Measurements from ENCODE around the gene POLR1E. TPM values are rescaled to one million over a fixed set of nuclear protein-coding genes. Genes with fewer than 3 reads are reported as not detected.

POLR1E gene
- total and polyA plus RNA-seq, 10 of the 15 experiments (the other 5 are each of a cell fraction or from before 2014, with no cell fraction given): 13.7 to 71.3 (median 50.4) TPM

DNA sequence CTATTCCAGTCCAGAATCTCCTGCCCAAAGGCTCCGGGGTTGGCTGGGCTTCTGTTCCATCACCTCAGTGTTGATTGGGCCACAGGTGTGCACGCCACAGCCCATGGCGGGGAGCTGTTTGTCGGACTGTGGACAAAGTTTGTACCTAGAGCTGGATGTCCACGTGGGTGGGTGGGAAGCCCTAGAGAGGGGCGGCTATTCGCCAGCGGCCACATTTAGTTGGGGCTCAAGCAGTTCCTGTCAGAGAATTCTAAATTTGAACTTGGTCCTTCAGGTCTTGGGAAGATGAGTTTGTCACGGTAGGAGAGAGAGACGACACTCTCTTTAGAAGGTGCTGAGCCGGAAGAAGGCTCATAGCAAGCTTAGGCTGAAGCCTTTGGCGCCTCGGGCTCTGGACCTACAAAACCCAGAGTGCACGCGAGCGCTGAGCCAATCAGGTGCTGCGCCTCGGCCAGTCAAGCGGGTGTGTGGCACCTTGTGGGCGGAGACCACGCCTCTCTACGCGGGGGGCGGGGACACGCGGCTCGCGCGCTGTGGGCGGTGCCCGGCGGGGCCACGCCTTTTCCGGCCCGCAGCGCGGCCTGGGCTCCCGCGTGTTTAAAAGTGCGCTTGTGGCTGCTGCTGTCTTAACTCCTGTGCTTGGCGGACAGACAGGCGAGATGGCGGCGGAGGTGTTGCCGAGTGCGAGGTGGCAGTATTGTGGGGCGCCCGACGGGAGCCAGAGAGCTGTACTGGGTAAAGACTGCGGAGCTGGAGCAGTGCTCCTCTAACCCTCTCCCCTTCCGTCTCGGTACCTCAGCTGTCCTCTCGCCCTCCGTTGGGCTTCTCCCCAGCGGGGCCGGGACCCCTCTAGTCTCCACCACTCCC lies at the start of gene POLR1E (continued):
- TF ChIP-seq BRCA1 (IDR thresholded peaks at IDR 0.05; ENCODE audit: low read depth, low read length): no peak
- no peak for TF ChIP-seq NRF1 (conservative IDR thresholded peaks at IDR 0.05; ENCODE audit: low read depth, low read length)
- no peak for TF ChIP-seq FOXM1 (IDR thresholded peaks at IDR 0.05; ENCODE audit: low read depth, low read length)
- TF ChIP-seq, protein P1, sequence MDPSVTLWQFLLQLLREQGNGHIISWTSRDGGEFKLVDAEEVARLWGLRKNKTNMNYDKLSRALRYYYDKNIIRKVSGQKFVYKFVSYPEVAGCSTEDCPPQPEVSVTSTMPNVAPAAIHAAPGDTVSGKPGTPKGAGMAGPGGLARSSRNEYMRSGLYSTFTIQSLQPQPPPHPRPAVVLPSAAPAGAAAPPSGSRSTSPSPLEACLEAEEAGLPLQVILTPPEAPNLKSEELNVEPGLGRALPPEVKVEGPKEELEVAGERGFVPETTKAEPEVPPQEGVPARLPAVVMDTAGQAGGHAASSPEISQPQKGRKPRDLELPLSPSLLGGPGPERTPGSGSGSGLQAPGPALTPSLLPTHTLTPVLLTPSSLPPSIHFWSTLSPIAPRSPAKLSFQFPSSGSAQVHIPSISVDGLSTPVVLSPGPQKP (IDR thresholded peaks at IDR 0.05; ENCODE audit: low read depth, low read length): peak; percentile 71
- TF ChIP-seq, protein P2, sequence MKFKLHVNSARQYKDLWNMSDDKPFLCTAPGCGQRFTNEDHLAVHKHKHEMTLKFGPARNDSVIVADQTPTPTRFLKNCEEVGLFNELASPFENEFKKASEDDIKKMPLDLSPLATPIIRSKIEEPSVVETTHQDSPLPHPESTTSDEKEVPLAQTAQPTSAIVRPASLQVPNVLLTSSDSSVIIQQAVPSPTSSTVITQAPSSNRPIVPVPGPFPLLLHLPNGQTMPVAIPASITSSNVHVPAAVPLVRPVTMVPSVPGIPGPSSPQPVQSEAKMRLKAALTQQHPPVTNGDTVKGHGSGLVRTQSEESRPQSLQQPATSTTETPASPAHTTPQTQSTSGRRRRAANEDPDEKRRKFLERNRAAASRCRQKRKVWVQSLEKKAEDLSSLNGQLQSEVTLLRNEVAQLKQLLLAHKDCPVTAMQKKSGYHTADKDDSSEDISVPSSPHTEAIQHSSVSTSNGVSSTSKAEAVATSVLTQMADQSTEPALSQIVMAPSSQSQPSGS (IDR thresholded peaks at IDR 0.05; ENCODE audit: low read length): no peak
- peak; percentile 97 for TF ChIP-seq MXI1 (IDR thresholded peaks at IDR 0.05; ENCODE audit: low read depth, low read length)
- 0 out of 2 replicates have a peak, but pooled peaks have one; percentile 22 for TF ChIP-seq TCF3 (IDR thresholded peaks at IDR 0.05; ENCODE audit: borderline replicate concordance, insufficient read depth, low read depth, low read length)
- no peak for TF ChIP-seq MYB (IDR thresholded peaks at IDR 0.05; ENCODE audit: borderline replicate concordance, low read depth, low read length)
- TF ChIP-seq, protein P3, sequence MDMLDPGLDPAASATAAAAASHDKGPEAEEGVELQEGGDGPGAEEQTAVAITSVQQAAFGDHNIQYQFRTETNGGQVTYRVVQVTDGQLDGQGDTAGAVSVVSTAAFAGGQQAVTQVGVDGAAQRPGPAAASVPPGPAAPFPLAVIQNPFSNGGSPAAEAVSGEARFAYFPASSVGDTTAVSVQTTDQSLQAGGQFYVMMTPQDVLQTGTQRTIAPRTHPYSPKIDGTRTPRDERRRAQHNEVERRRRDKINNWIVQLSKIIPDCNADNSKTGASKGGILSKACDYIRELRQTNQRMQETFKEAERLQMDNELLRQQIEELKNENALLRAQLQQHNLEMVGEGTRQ (IDR thresholded peaks at IDR 0.05; ENCODE audit: borderline replicate concordance, low read depth, low read length): peak; percentile 60
- peak; percentile 80 for TF ChIP-seq NFYB (IDR thresholded peaks at IDR 0.05; ENCODE audit: insufficient read depth, low read depth, low read length)
- TF ChIP-seq SUPT20H (IDR thresholded peaks at IDR 0.05; ENCODE audit: borderline replicate concordance, control insufficient read depth, low read depth, low read length): no peak
- no peak for TF ChIP-seq SUZ12 (IDR thresholded peaks at IDR 0.05; ENCODE audit: unreplicated experiment)
- no peak for TF ChIP-seq SMAD1 (IDR thresholded peaks at IDR 0.05; ENCODE audit: low read depth, partially characterized antibody)
- no peak for TF ChIP-seq MTA2 (IDR thresholded peaks at IDR 0.05; ENCODE audit: low read depth)

Measured in GM12878 (cell line).